CD4-positive, alpha-beta T cell treated with Interferon alpha-2 for 1 hour (primary cell): Measurements from ENCODE around the gene KCNH6.

ENCODE experiments used
- DNase-seq, 2 donors: peaks; one replicate each; pipeline ENCODE4 v3.0.0-alpha.2; 2020 to 2022

KCNH6 gene, protein sequence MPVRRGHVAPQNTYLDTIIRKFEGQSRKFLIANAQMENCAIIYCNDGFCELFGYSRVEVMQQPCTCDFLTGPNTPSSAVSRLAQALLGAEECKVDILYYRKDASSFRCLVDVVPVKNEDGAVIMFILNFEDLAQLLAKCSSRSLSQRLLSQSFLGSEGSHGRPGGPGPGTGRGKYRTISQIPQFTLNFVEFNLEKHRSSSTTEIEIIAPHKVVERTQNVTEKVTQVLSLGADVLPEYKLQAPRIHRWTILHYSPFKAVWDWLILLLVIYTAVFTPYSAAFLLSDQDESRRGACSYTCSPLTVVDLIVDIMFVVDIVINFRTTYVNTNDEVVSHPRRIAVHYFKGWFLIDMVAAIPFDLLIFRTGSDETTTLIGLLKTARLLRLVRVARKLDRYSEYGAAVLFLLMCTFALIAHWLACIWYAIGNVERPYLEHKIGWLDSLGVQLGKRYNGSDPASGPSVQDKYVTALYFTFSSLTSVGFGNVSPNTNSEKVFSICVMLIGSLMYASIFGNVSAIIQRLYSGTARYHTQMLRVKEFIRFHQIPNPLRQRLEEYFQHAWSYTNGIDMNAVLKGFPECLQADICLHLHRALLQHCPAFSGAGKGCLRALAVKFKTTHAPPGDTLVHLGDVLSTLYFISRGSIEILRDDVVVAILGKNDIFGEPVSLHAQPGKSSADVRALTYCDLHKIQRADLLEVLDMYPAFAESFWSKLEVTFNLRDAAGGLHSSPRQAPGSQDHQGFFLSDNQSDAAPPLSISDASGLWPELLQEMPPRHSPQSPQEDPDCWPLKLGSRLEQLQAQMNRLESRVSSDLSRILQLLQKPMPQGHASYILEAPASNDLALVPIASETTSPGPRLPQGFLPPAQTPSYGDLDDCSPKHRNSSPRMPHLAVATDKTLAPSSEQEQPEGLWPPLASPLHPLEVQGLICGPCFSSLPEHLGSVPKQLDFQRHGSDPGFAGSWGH

GRCh38 chr17:63523253-63523855 is at the start of gene KCNH6:
Gene KCNH6 (plus strand): TSS chr17:63523358. CDS start chr17:63523414, 56 bp downstream.
- no peak for DNase-seq

- no peak for DNase-seq
These were observed 49.0 kb upstream of the KCNH6 start for GRCh38 chr17:63474174-63474573.

DNA sequence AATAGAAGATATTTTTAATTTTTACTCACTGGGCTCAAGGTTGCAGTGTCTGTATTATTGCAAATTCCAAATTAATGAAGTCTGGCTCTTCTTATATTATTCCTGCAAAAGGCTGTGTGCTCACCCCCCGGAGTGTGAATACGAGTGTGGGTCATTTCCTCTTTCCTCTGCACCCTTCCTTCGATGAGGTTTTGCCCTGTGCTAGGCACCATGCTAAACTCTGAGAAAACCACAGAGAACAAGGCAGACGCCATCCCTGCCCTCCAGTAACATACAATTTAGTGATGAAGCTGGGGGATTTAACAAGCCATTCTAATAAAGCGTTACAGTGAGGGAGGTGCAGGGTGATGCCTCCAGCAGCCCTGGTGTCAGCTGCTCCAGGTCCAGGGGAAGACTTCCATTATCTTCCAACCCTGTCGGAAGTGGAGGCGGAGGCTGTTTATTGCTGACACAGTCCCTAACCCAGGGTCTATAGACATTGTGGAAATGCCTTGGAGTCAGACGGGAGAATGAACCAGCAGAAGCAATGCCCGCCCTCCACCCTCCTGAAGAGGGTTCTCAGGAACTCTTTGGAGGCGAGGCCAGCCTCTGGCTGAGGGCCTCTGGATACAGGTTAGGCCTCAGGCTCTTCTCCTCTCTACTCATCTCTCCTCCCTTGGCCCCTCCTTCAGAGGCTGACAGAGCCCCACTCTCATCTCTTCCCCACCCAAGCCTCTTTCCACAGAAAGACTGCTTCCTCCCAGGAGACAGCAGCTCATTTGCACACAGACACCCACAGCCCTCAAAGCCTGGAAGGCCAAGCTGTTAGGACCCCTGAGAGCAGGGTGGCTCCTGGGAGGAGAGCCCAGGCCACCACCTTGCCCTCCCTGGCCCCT is 48.3 kb upstream of the KCNH6 start:
- DNase-seq = no peak

- no peak for DNase-seq
These were observed 47.4 kb upstream of the KCNH6 start for GRCh38 chr17:63475491-63476412.

DNA sequence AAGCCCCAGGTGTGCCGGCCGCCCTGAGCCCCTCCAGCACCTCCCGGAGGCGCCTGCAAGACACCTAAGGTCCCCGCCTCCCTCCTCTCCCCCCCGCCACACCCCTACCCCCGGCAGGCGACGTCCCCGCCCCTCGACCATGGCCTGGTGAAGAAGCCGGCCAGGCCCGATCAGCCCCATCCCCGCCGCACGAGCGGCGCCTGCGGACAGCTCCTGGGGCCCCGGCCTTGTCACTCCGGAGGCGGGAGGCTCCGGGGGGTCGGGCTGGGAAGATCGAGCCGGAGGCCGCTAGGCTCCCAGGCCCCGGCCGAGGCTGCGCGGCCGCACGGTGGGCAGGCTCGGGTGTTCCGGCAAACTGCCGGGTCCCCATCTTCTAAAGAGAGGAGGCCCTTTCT is 46.7 kb upstream of the KCNH6 start:
- peak in 1 of 2 donors; percentile 28 for DNase-seq

DNA sequence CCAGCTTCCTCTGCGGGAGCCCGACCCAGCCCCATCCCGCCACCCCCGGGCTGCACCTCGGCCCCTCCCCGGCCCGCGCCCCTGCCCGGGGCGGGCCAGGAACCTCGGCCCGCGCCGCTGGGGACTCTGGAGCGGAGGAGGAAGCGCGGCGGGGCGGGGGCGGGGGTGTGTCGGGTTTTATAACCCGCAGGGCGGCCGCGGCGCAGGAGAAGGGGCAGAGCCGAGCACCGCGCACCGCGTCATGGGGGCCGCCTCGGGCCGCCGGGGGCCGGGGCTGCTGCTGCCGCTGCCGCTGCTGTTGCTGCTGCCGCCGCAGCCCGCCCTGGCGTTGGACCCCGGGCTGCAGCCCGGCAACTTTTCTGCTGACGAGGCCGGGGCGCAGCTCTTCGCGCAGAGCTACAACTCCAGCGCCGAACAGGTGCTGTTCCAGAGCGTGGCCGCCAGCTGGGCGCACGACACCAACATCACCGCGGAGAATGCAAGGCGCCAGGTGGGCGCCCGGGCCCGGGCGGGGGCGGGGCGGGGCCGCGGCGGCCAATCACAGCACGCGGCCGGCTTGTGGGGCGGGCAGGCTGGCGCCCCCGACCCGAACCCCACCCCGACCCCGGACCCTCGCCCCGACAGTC is 46.2 kb upstream of the KCNH6 start, which contains the start of gene ACE:
TSS of gene ACE (plus strand) at position 208 of the 626 bp plus-strand sequence. CDS start at position 242, 34 bp downstream.
- DNase-seq = peak in 1 of 2 donors; percentile 54

- DNase-seq = no peak
These were observed 45.4 kb upstream of the KCNH6 start for GRCh38 chr17:63477480-63478440.

- DNase-seq = peak; percentile 74 to 84
These were observed 44.2 kb upstream of the KCNH6 start for GRCh38 chr17:63478814-63479494.

DNA sequence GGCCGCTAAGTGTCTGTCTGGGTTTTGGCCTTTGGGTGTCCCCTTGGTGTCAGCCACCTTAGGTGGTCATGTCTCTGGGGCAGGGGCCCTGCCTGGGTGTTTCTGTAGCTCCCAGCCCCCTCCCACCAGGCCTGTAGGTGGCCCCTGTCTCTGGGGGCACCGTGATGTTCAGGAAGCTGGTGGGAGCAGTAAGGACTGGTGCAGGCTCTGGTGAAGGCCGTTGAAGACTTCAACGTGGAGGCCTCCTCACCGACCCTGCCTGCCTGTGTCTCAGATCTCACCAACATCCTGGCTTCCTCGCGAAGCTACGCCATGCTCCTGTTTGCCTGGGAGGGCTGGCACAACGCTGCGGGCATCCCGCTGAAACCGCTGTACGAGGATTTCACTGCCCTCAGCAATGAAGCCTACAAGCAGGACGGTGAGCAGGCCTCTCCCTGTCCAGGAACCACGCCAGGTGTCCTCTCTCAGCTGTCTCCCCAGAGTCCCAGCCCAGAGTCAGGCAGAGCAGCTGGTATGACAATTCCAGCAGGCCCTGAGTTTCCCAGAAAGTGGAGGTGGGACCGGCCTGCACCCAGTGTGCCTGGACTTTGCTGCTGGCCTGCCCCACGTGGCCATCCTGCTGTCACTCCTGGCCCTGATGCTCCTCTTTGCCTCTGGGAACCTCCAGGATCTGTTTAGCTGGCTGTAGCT is 43.5 kb upstream of the KCNH6 start:
- DNase-seq = no peak

DNA sequence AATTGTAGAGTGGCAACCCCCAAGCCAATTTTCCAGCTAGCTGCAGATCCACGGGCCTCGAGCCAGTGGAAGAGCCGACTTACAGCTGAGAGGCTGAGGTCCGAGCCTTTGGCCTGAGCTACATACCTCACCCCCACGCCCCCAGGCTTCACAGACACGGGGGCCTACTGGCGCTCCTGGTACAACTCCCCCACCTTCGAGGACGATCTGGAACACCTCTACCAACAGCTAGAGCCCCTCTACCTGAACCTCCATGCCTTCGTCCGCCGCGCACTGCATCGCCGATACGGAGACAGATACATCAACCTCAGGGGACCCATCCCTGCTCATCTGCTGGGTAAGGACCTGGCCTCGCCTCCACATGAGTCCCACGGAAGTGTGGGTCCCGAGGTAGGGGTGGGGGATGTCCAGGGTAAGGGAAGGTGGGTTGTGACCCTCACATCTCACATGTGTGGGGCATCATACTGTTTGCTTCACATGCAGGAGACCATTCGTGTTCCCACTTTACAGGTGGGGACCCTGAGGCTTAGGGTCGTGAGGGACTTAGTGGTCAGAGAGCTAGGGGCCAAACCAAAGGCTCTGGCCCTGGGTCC is 42.9 kb upstream of the KCNH6 start:
- DNase-seq = no peak

- no peak for DNase-seq
These were observed 42.2 kb upstream of the KCNH6 start for GRCh38 chr17:63480826-63481487.

- no peak for DNase-seq
These were observed 41.7 kb upstream of the KCNH6 start for GRCh38 chr17:63481488-63481870.

DNA sequence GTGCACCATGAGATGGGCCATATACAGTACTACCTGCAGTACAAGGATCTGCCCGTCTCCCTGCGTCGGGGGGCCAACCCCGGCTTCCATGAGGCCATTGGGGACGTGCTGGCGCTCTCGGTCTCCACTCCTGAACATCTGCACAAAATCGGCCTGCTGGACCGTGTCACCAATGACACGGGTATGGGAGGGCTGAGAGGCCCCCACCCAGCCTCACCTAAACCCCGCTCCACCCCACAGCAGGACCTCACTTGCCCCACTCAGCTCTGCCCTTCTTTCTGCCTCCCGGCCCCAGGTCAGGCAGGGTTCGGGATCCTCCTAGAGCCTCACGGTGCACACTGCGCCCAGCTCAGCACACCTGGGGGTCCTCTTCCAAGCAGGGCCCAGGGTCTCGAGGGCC is 40.6 kb upstream of the KCNH6 start:
- no peak for DNase-seq

- no peak for DNase-seq
These were observed 40.1 kb upstream of the KCNH6 start for GRCh38 chr17:63483038-63483437.

- no peak for DNase-seq
These were observed 39.2 kb upstream of the KCNH6 start for GRCh38 chr17:63483655-63484575.
